ENCODE measurements around the gene RAB31.
"Not testable (repeated sequence)": the region's sequence is repeated elsewhere in the genome, so short reads cannot be mapped to it uniquely, and the experiment has no call there.

The RAB31 gene

DNA sequence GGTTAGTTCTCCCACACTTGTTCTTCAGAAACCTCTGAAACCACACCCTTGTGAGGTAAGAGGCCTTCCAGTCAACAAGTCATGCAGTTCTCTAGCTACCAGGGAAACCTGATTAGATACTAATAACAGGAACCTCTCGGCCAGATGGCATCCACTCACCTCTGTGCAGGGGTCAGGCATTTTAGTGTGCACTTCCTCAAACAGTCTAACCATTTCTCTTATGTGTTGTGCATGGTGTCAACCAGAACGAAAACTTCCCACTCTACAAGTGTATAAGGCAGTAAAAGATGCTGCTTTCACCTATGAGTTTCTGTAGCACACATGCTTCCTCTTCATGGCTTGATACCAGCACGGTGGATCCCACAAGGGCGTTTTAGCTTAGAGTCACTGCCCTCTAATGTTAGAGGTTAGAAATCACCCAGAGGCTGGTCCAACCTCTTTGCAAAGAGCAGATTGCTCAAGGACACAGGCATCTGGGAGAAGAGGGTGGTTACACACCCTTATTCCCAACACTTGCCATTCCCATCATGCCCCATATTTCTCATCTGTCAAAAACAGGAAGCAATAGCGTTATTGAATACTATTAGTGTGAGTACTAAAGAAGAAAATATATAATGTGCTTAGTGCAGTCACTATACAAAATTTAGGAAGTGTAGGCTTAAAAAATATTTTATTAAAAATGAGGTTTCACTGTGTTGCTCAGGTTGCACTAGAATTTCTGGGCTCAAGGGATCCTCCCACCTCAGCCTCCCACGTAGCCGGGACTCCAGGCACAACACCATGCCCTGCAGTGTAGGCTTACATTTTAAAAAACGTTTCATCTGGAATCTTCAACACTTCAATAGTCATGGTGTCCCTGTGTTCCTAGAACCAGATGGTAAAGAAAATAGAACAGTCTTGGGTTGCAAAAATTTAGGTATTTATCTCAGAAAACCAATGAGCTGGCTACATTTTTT is 34.5 kb upstream of the RAB31 start:
- H2AFZ ChIP-seq (ENCODE audit: low read length) = peak overlapping the region; percentile 27
- H3K4me3 ChIP-seq (ENCODE audit: low read length in 2 of 2) = no peak overlapping the region
- no peak overlapping the region for H3K23ac ChIP-seq (ENCODE audit: low read depth, low read length, poor library complexity)
- no peak overlapping the region for H4K8ac ChIP-seq (ENCODE audit: low read depth, low read length)
- no peak overlapping the region for H2BK15ac ChIP-seq (ENCODE audit: low read length)
- H3K27ac ChIP-seq (replicated peaks; ENCODE audit: low read length) = no peak overlapping the region
- DNase-seq (ENCODE audit: low spot score) = no peak
- no peak overlapping the region for H3K4me2 ChIP-seq (ENCODE audit: insufficient read depth, low read length, poor library complexity, severe bottlenecking)
- H3K4me1 ChIP-seq (ENCODE audit: control insufficient read depth in 2 of 2, insufficient read depth in 1 of 2, low read depth in 1 of 2, low read length in 2 of 2) = peaks cover 0 to 5% of the 10 kb centered on the region in 2 donors
- no peaks in the 10 kb centered on the region for H3K79me1 ChIP-seq (ENCODE audit: low read depth, low read length)
- H2BK5ac ChIP-seq (ENCODE audit: low read length) = no peak overlapping the region
- H3K14ac ChIP-seq (ENCODE audit: low read length) = no peak overlapping the region
- WGBS, 2 donors (ENCODE audit: extremely low coverage in 2 of 2, insufficient read length in 2 of 2, insufficient replicate concordance in 1 of 2) = no CpG with 5 or more reads among the region's 8 CpGs
- H4K91ac ChIP-seq (ENCODE audit: low read depth, low read length, poor library complexity) = no peak overlapping the region
- no peaks in the 10 kb centered on the region for H3K36me3 ChIP-seq (replicated peaks in 1 of 2; ENCODE audit: control insufficient read depth in 2 of 2, insufficient read depth in 2 of 2, low read length in 2 of 2)
- no peaks in the 10 kb centered on the region for H3K27me3 ChIP-seq (ENCODE audit: control insufficient read depth in 3 of 3, insufficient read depth in 3 of 3, low read depth in 1 of 3, low read length in 3 of 3)
- H3K4ac ChIP-seq (ENCODE audit: low read length) = no peak overlapping the region
- H2BK12ac ChIP-seq (ENCODE audit: low read length) = no peak overlapping the region
- H3K9ac ChIP-seq (ENCODE audit: low read depth, low read length, poor library complexity) = no peak overlapping the region
- H2BK120ac ChIP-seq (ENCODE audit: low read depth, low read length) = no peak overlapping the region
- no peak overlapping the region for H3K18ac ChIP-seq (ENCODE audit: low read length)
- peaks cover 0 to 15% of the 10 kb centered on the region in 2 donors for H3K9me3 ChIP-seq (replicated peaks in 1 of 2; ENCODE audit: control insufficient read depth in 2 of 2, insufficient read depth in 1 of 2, low read depth in 1 of 2, low read length in 2 of 2)
- no peak overlapping the region for H2AK5ac ChIP-seq (ENCODE audit: low read depth, low read length)

DNA sequence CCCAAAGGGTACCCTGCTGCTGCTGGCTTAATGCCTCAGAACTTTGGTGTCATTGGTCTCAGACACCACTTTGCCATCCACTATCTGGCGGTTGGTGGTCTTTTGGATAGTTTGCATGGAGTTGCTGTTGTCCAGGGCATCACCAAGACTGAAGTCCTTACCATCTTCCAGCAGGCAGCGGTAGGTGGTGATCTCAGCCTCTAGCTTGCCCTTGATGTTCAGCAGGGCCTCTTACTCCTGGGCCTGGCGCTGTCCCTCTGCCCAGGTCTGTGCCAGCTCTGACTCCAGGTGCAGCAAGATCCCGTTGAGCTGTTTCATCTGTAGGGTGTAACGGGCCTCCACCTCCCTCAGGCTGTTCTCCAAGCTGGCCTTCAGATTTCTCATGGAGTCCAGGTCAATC is 29.9 kb upstream of the RAB31 start:
- H3K4me2 ChIP-seq (ENCODE audit: insufficient read depth, low read length, poor library complexity, severe bottlenecking); H4K91ac ChIP-seq (ENCODE audit: low read depth, low read length, poor library complexity); H3K18ac ChIP-seq (ENCODE audit: low read length); H3K23ac ChIP-seq (ENCODE audit: low read depth, low read length, poor library complexity); H3K27ac ChIP-seq (replicated peaks; ENCODE audit: low read length); H2BK12ac ChIP-seq (ENCODE audit: low read length); H3K36me3 ChIP-seq (replicated peaks in 1 of 2; ENCODE audit: control insufficient read depth in 2 of 2, insufficient read depth in 2 of 2, low read length in 2 of 2); H3K4me3 ChIP-seq (ENCODE audit: low read length in 2 of 2); H3K4ac ChIP-seq (ENCODE audit: low read length); H2BK15ac ChIP-seq (ENCODE audit: low read length); H3K9ac ChIP-seq (ENCODE audit: low read depth, low read length, poor library complexity); H3K79me1 ChIP-seq (ENCODE audit: low read depth, low read length); H2AK5ac ChIP-seq (ENCODE audit: low read depth, low read length); DNase-seq (ENCODE audit: low spot score); H2AFZ ChIP-seq (ENCODE audit: low read length); H3K9me3 ChIP-seq (replicated peaks in 1 of 2; ENCODE audit: control insufficient read depth in 2 of 2, insufficient read depth in 1 of 2, low read depth in 1 of 2, low read length in 2 of 2); H3K4me1 ChIP-seq (ENCODE audit: control insufficient read depth in 2 of 2, insufficient read depth in 1 of 2, low read depth in 1 of 2, low read length in 2 of 2); H3K14ac ChIP-seq (ENCODE audit: low read length); H2BK120ac ChIP-seq (ENCODE audit: low read depth, low read length); H2BK5ac ChIP-seq (ENCODE audit: low read length); H4K8ac ChIP-seq (ENCODE audit: low read depth, low read length); H3K27me3 ChIP-seq (ENCODE audit: control insufficient read depth in 3 of 3, insufficient read depth in 3 of 3, low read depth in 1 of 3, low read length in 3 of 3): not testable (repeated sequence)
- no CpG with 5 or more reads among the region's 5 CpGs for WGBS, 2 donors (ENCODE audit: extremely low coverage in 2 of 2, insufficient read length in 2 of 2, insufficient replicate concordance in 1 of 2)

DNA sequence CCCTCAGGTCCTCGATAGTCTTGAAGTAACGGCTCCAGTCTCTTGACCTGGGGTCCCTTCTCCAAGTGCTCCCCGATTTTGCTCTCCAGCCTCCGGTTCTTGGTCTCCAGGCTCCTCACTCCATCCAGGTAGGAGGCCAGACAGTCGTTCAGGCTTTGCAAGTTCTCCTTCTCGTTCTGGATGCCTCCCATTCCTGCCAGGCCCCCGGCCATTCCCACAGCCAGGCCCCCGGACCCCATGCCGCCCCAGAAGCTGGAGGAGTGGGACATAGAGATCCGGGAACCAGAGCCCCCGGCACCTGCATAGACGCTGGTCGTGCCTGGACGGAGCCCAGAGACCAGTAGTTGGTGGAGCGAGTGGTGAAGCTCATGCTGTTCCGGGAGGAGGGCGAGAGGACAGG is 29.0 kb upstream of the RAB31 start:
- Histone ChIP-seq H3K27ac (replicated peaks; ENCODE audit: low read length) (no peak overlapping the region), H2AFZ (ENCODE audit: low read length) (no peak overlapping the region), H2AK5ac (ENCODE audit: low read depth, low read length) (no peak overlapping the region), H3K4me1 (ENCODE audit: control insufficient read depth in 2 of 2, insufficient read depth in 1 of 2, low read depth in 1 of 2, low read length in 2 of 2) (peaks cover 0 to 7% of the 10 kb centered on the region in 2 donors), H3K79me1 (ENCODE audit: low read depth, low read length) (no peaks in the 10 kb centered on the region), H3K27me3 (ENCODE audit: control insufficient read depth in 3 of 3, insufficient read depth in 3 of 3, low read depth in 1 of 3, low read length in 3 of 3) (no peaks in the 10 kb centered on the region), H4K91ac (ENCODE audit: low read depth, low read length, poor library complexity) (no peak overlapping the region), H3K9me3 (replicated peaks in 1 of 2; ENCODE audit: control insufficient read depth in 2 of 2, insufficient read depth in 1 of 2, low read depth in 1 of 2, low read length in 2 of 2) (peaks cover 0 to 9% of the 10 kb centered on the region in 2 donors), H3K23ac (ENCODE audit: low read depth, low read length, poor library complexity) (peak overlapping the region; percentile 43), H3K4me3 (ENCODE audit: low read length in 2 of 2) (no peak overlapping the region), H3K14ac (ENCODE audit: low read length) (no peak overlapping the region), H2BK12ac (ENCODE audit: low read length) (no peak overlapping the region), H3K18ac (ENCODE audit: low read length) (no peak overlapping the region), H2BK120ac (ENCODE audit: low read depth, low read length) (no peak overlapping the region), H3K4me2 (ENCODE audit: insufficient read depth, low read length, poor library complexity, severe bottlenecking) (no peak overlapping the region), H2BK5ac (ENCODE audit: low read length) (no peak overlapping the region), H3K36me3 (replicated peaks in 1 of 2; ENCODE audit: control insufficient read depth in 2 of 2, insufficient read depth in 2 of 2, low read length in 2 of 2) (no peaks in the 10 kb centered on the region), H4K8ac (ENCODE audit: low read depth, low read length) (no peak overlapping the region), H3K4ac (ENCODE audit: low read length) (no peak overlapping the region), H2BK15ac (ENCODE audit: low read length) (no peak overlapping the region), H3K9ac (ENCODE audit: low read depth, low read length, poor library complexity) (no peak overlapping the region)
- no peak for DNase-seq (ENCODE audit: low spot score)
- no CpG with 5 or more reads among the region's 17 CpGs for WGBS, 2 donors (ENCODE audit: extremely low coverage in 2 of 2, insufficient read length in 2 of 2, insufficient replicate concordance in 1 of 2)

DNA sequence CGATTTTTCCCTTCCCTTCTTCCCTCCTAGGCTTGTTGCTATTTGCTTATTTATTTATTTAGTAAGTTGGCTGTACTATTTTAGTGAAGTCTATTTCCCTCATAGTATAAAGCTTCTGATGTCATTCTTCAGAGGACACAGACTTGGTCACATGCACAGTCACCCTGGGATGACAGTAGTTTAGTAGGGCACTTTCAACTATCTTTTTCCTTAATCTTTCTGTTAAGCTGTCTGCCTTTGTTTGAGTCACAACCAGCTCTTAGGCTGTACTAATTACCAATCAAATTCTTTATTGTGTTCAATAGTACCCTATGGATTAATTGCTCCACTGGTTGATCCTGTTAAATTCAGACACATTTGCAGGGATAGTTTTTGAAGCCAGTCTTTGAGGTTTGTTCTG is 26.9 kb upstream of the RAB31 start:
- no peak overlapping the region for H4K8ac ChIP-seq (ENCODE audit: low read depth, low read length)
- no peaks in the 10 kb centered on the region for H3K36me3 ChIP-seq (replicated peaks in 1 of 2; ENCODE audit: control insufficient read depth in 2 of 2, insufficient read depth in 2 of 2, low read length in 2 of 2)
- H4K91ac ChIP-seq (ENCODE audit: low read depth, low read length, poor library complexity) = no peak overlapping the region
- H2AK5ac ChIP-seq (ENCODE audit: low read depth, low read length) = no peak overlapping the region
- H3K79me1 ChIP-seq (ENCODE audit: low read depth, low read length) = no peaks in the 10 kb centered on the region
- H3K27ac ChIP-seq (replicated peaks; ENCODE audit: low read length) = no peak overlapping the region
- H2BK15ac ChIP-seq (ENCODE audit: low read length) = no peak overlapping the region
- no peak overlapping the region for H3K4me3 ChIP-seq (ENCODE audit: low read length in 2 of 2)
- no peak overlapping the region for H3K4me2 ChIP-seq (ENCODE audit: insufficient read depth, low read length, poor library complexity, severe bottlenecking)
- H3K27me3 ChIP-seq (ENCODE audit: control insufficient read depth in 3 of 3, insufficient read depth in 3 of 3, low read depth in 1 of 3, low read length in 3 of 3) = no peaks in the 10 kb centered on the region
- H2BK120ac ChIP-seq (ENCODE audit: low read depth, low read length) = no peak overlapping the region
- H2AFZ ChIP-seq (ENCODE audit: low read length) = no peak overlapping the region
- peaks cover 2 to 9% of the 10 kb centered on the region in 2 donors for H3K9me3 ChIP-seq (replicated peaks in 1 of 2; ENCODE audit: control insufficient read depth in 2 of 2, insufficient read depth in 1 of 2, low read depth in 1 of 2, low read length in 2 of 2)
- no peak overlapping the region for H3K4ac ChIP-seq (ENCODE audit: low read length)
- no peak overlapping the region for H2BK5ac ChIP-seq (ENCODE audit: low read length)
- H3K9ac ChIP-seq (ENCODE audit: low read depth, low read length, poor library complexity) = no peak overlapping the region
- no peak for DNase-seq (ENCODE audit: low spot score)
- no peak overlapping the region for H3K18ac ChIP-seq (ENCODE audit: low read length)
- H3K14ac ChIP-seq (ENCODE audit: low read length) = no peak overlapping the region
- no peak overlapping the region for H3K23ac ChIP-seq (ENCODE audit: low read depth, low read length, poor library complexity)
- H2BK12ac ChIP-seq (ENCODE audit: low read length) = no peak overlapping the region
- no CpG with 5 or more reads among the region's 1 CpG for WGBS, 2 donors (ENCODE audit: extremely low coverage in 2 of 2, insufficient read length in 2 of 2, insufficient replicate concordance in 1 of 2)
- peaks cover 0 to 5% of the 10 kb centered on the region in 2 donors for H3K4me1 ChIP-seq (ENCODE audit: control insufficient read depth in 2 of 2, insufficient read depth in 1 of 2, low read depth in 1 of 2, low read length in 2 of 2)
